Activated naive CD4-positive, alpha-beta T cell treated with anti-CD3 and anti-CD28 coated beads, Interleukin-2, amount 50 U/mL, for 24 hours (primary cell): ENCODE results near the gene C1orf167.

Experiments
- H3K27ac Mint-ChIP-seq: one replicate; pipeline ENCODE4 v1.8.0; 2021; ENCODE audit warnings: mild to moderate bottlenecking, mixed read lengths
- H3K27me3 Mint-ChIP-seq: one replicate; pipeline ENCODE4 v1.8.0; 2021; ENCODE audit warnings: mixed read lengths
- H3K36me3 Mint-ChIP-seq: one replicate; pipeline ENCODE4 v1.8.0; 2021; ENCODE audit warnings: mixed read lengths
- H3K4me1 Mint-ChIP-seq: one replicate; pipeline ENCODE4 v1.8.0; 2021; ENCODE audit warnings: mixed read lengths
- H3K4me3 Mint-ChIP-seq: one replicate; pipeline ENCODE4 v1.8.0; 2021; ENCODE audit warnings: mild to moderate bottlenecking, mixed read lengths
- H3K9me3 Mint-ChIP-seq: one replicate; pipeline ENCODE4 v1.8.0; 2021; ENCODE audit warnings: mixed read lengths

The C1orf167 gene

DNA sequence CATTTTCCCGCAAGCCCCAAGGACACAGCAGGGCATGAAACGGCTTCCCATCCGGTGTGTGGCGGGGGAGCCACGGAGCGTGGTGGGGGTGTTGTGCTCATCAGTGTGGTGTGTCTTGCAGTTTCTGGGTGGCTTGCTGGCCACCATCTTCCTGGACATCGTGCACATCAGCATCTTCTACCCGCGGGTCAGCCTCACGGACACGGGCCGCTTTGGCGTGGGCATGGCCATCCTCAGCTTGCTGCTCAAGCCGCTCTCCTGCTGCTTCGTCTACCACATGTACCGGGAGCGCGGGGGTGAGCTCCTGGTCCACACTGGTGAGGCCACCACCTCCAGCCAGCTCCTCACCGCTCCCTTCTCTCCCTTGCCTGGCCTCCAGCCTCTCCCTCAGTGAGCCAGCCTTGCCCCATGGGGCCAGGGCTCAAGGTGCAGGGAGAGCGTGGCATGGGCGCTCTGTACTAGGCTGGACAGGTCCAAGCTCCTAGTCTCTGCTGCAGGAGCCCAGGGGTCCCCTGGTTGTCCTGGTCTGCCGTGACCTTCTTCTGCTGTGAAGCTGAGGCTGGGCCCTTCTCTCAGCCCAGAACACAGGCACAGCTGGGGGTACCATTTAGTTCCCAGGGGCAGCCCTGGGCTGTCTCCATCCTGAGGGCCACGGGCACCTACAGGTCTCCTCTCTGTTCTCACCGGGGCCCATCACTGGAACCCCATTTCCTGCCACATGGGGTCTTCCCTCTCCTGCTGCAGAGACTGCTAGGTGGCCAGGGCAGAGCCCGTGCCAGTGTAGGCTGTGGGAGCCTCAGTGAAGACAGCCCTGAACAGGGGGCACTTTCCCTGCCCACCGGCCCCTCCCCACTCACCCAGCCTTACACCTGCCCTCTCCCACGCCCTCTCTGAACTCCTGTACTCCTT lies 13.4 kb upstream of the C1orf167 start:
- Mint-ChIP-seq H3K36me3 (peaks cover 4% of the 10 kb centered on the region), H3K4me1 (peaks cover 10% of the 10 kb centered on the region), H3K27ac (peak overlapping the region; percentile 46), H3K4me3 (no peak overlapping the region), H3K27me3 (no peaks in the 10 kb centered on the region), H3K9me3 (no peaks in the 10 kb centered on the region)

DNA sequence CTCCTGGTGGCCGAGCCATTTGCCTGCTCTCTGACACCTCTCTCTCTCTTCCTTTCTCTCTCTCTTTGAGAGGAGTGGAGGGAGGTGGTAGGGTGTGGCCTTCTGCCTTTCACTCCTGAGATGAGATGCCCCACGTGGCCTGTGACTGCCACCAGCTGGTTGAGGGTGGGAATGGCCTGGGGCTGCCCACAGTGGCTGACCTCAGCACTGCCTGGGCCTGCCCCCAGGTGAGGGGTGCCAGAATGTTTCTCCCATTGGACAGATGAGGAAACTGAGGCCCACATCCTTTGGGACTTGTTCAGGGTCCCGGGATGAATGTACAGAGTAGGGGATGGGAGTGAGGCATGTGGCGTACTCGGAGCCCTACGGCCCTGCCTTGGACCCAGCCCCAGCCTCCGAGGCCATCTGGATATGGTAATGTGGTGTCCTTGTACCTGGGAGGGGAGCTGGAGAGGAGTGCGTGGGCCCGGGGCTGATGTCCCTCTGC lies 12.7 kb upstream of the C1orf167 start:
- no peak overlapping the region for H3K4me3 Mint-ChIP-seq
- H3K27me3 Mint-ChIP-seq, result no peaks in the 10 kb centered on the region
- peaks cover 4% of the 10 kb centered on the region for H3K36me3 Mint-ChIP-seq
- H3K4me1 Mint-ChIP-seq, result peaks cover 10% of the 10 kb centered on the region
- no peaks in the 10 kb centered on the region for H3K9me3 Mint-ChIP-seq
- no peak overlapping the region for H3K27ac Mint-ChIP-seq

DNA sequence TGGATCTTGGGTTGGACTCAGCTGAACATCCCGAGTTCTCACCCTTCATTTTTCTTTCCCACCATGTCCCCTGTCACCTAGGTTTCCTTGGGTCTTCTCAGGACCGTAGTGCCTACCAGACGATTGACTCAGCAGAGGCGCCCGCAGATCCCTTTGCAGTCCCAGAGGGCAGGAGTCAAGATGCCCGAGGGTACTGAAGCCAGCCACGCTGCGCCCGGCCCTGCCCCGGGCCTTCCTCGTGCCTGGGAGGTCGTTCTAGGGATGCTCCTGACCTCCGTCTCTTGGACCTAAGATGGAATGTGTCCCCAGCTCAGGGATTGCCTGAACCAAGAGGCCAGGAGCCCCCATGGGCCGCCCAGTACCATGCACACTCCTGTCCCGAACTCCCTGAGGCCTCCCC lies 12.0 kb upstream of the C1orf167 start:
- Mint-ChIP-seq H3K9me3 (no peaks in the 10 kb centered on the region), H3K27ac (no peak overlapping the region), H3K4me1 (peaks cover 10% of the 10 kb centered on the region)

GRCh38 chr1:11751087-11751486 lies 10.9 kb upstream of the C1orf167 start:
- H3K4me3 Mint-ChIP-seq, result no peak overlapping the region
- no peak overlapping the region for H3K27ac Mint-ChIP-seq
- H3K27me3 Mint-ChIP-seq, result no peaks in the 10 kb centered on the region

More for the DNA sequence above, 12.0 kb upstream of the C1orf167 start:
- H3K27me3 Mint-ChIP-seq, result no peaks in the 10 kb centered on the region
- H3K4me3 Mint-ChIP-seq, result no peak overlapping the region
- peaks cover 4% of the 10 kb centered on the region for H3K36me3 Mint-ChIP-seq

GRCh38 chr1:11752359-11753088 lies 9.5 kb upstream of the C1orf167 start:
- Mint-ChIP-seq H3K36me3 (no peaks in the 10 kb centered on the region), H3K27me3 (no peaks in the 10 kb centered on the region), H3K4me3 (no peak overlapping the region), H3K27ac (peak overlapping the region; percentile 46), H3K4me1 (peaks cover 6% of the 10 kb centered on the region), H3K9me3 (no peaks in the 10 kb centered on the region)

More at GRCh38 chr1:11751087-11751486, 10.9 kb upstream of the C1orf167 start:
- Mint-ChIP-seq H3K36me3 (peaks cover 4% of the 10 kb centered on the region), H3K9me3 (no peaks in the 10 kb centered on the region), H3K4me1 (peaks cover 10% of the 10 kb centered on the region)

GRCh38 chr1:11753555-11754208 lies 8.3 kb upstream of the C1orf167 start:
- peaks cover 6% of the 10 kb centered on the region for H3K4me1 Mint-ChIP-seq
- H3K4me3 Mint-ChIP-seq, result no peak overlapping the region
- no peaks in the 10 kb centered on the region for H3K27me3 Mint-ChIP-seq
- no peaks in the 10 kb centered on the region for H3K36me3 Mint-ChIP-seq
- no peak overlapping the region for H3K27ac Mint-ChIP-seq
- no peaks in the 10 kb centered on the region for H3K9me3 Mint-ChIP-seq

DNA sequence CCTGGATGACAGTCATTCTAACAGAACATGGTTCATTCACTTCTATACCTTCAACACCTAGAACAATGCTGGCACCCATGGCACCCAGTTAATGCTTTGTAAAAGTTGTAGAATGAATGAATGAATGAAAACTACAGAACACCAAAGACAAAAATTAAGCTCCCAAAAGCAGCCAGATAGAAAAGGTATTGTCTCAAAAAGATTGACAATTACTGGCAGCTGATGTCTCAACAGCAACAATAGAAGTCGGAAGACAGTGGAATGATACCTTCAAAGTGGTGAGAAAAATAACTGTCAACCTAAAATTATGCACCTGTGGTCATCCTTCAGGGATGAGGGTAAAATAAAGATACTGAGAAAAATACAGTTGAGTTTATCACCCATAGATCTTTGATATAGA lies 4.9 kb upstream of the C1orf167 start:
- H3K27me3 Mint-ChIP-seq, result peaks cover 2% of the 10 kb centered on the region
- no peak overlapping the region for H3K27ac Mint-ChIP-seq
- no peaks in the 10 kb centered on the region for H3K36me3 Mint-ChIP-seq
- no peak overlapping the region for H3K4me3 Mint-ChIP-seq
- no peaks in the 10 kb centered on the region for H3K4me1 Mint-ChIP-seq
- H3K9me3 Mint-ChIP-seq, result no peaks in the 10 kb centered on the region

GRCh38 chr1:11759791-11760190 lies 2.2 kb upstream of the C1orf167 start:
- no peaks in the 10 kb centered on the region for H3K9me3 Mint-ChIP-seq
- peaks cover 6% of the 10 kb centered on the region for H3K4me1 Mint-ChIP-seq
- H3K27me3 Mint-ChIP-seq, result peaks cover 9% of the 10 kb centered on the region
- no peak overlapping the region for H3K27ac Mint-ChIP-seq
- H3K4me3 Mint-ChIP-seq, result no peak overlapping the region
- H3K36me3 Mint-ChIP-seq, result no peaks in the 10 kb centered on the region

DNA sequence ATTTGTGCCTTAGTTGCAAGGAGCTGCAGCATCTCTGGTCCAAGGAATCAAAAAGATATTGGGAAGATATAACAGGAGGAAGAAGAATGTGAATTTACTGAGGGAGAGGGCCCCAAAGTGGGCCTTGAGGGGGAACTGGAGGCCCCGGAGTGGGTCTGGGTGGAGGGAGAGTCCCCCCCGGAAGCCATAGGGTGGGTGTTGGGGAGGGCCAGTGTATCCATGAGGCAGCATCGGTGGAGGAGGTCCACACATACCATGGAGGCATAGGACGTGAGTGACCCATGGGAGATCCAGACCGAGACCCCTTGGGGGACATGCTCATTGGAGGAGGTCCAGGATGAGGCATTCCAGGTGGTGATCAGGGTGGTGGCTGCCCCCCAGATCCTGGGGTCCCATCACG lies 708 bp upstream of the C1orf167 start:
- Mint-ChIP-seq H3K36me3 (no peaks in the 10 kb centered on the region), H3K27me3 (peaks cover 9% of the 10 kb centered on the region), H3K4me3 (peak overlapping the region; percentile 20), H3K9me3 (no peaks in the 10 kb centered on the region), H3K27ac (no peak overlapping the region), H3K4me1 (peaks cover 6% of the 10 kb centered on the region)

- Mint-ChIP-seq H3K27ac (no peak overlapping the region), H3K4me3 (no peak overlapping the region), H3K36me3 (no peaks in the 10 kb centered on the region), H3K9me3 (no peaks in the 10 kb centered on the region), H3K4me1 (peaks cover 6% of the 10 kb centered on the region), H3K27me3 (peaks cover 9% of the 10 kb centered on the region)
Measured at GRCh38 chr1:11764115-11764514, 2.1 kb downstream of the C1orf167 start.

DNA sequence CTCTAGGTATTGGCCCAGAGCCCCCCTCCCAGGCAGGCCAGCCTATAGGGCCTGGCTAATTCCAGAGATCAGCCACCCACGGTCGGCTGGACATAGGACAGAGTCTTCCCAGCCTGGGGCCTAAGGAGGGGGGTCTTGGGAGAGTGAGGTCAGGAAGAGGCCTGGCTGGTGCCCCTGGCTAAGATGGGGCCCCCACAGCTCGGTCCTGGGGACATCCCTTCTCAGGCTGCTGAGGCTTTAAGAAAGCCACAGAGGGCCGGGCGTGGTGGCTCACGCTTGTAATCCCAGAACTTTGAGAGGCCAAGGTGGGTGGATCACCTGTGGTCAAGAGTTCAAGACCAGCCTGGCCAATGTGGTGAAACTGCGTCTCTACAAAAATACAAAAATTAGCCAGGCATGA lies 2.5 kb downstream of the C1orf167 start:
- peaks cover 6% of the 10 kb centered on the region for H3K4me1 Mint-ChIP-seq
- no peaks in the 10 kb centered on the region for H3K9me3 Mint-ChIP-seq
- H3K4me3 Mint-ChIP-seq, result no peak overlapping the region
- peaks cover 9% of the 10 kb centered on the region for H3K27me3 Mint-ChIP-seq
- H3K36me3 Mint-ChIP-seq, result no peaks in the 10 kb centered on the region
- no peak overlapping the region for H3K27ac Mint-ChIP-seq

- Mint-ChIP-seq H3K27ac (no peak overlapping the region), H3K4me3 (no peak overlapping the region), H3K9me3 (no peaks in the 10 kb centered on the region), H3K36me3 (no peaks in the 10 kb centered on the region), H3K27me3 (peaks cover 9% of the 10 kb centered on the region), H3K4me1 (peaks cover 6% of the 10 kb centered on the region)
Measured at GRCh38 chr1:11765661-11766428, 3.9 kb downstream of the C1orf167 start.

GRCh38 chr1:11766429-11766776 lies 4.4 kb downstream of the C1orf167 start:
- H3K36me3 Mint-ChIP-seq, result no peaks in the 10 kb centered on the region
- H3K4me1 Mint-ChIP-seq, result peaks cover 6% of the 10 kb centered on the region
- H3K27ac Mint-ChIP-seq, result no peak overlapping the region
- peaks cover 7% of the 10 kb centered on the region for H3K27me3 Mint-ChIP-seq
- H3K9me3 Mint-ChIP-seq, result no peaks in the 10 kb centered on the region
- no peak overlapping the region for H3K4me3 Mint-ChIP-seq

GRCh38 chr1:11767922-11768704 lies 6.1 kb downstream of the C1orf167 start:
- Mint-ChIP-seq H3K36me3 (no peaks in the 10 kb centered on the region), H3K4me1 (no peaks in the 10 kb centered on the region), H3K9me3 (no peaks in the 10 kb centered on the region), H3K27ac (no peak overlapping the region), H3K4me3 (no peak overlapping the region), H3K27me3 (peaks cover 1% of the 10 kb centered on the region)
